Activated naive CD8-positive, alpha-beta T cell treated with anti-CD3 and anti-CD28 coated beads, Interleukin-2, amount 50 U/mL, for 24 hours (primary cell): ENCODE measurements around the gene EIF4ENIF1.
"Not testable (repeated sequence)": the region's sequence is repeated elsewhere in the genome, so short reads cannot be mapped to it uniquely, and the experiment has no call there.

Experiments
- ATAC-seq: fragments of 150-1000 bp; cut with Tn5 transposase; one replicate; pipeline ENCODE4 v1.10.0; 2021
- DNase-seq: peaks from one replicate; pipeline ENCODE4 v3.0.0; 2021
- H3K27ac Mint-ChIP-seq: one replicate; pipeline ENCODE4 v1.8.0; 2021; ENCODE audit warnings: mild to moderate bottlenecking, mixed read lengths
- H3K27me3 Mint-ChIP-seq: one replicate; pipeline ENCODE4 v1.8.0; 2021; ENCODE audit warnings: mixed read lengths
- H3K36me3 Mint-ChIP-seq: one replicate; pipeline ENCODE4 v1.8.0; 2021; ENCODE audit warnings: low read depth, mixed read lengths
- H3K4me1 Mint-ChIP-seq: one replicate; pipeline ENCODE4 v1.8.0; 2021; ENCODE audit warnings: mixed read lengths
- H3K4me3 Mint-ChIP-seq: one replicate; pipeline ENCODE4 v1.8.0; 2021; ENCODE audit warnings: mild to moderate bottlenecking, moderate library complexity, mixed read lengths
- H3K9me3 Mint-ChIP-seq: one replicate; pipeline ENCODE4 v1.8.0; 2021; ENCODE audit warnings: mixed read lengths

Gene EIF4ENIF1

DNA sequence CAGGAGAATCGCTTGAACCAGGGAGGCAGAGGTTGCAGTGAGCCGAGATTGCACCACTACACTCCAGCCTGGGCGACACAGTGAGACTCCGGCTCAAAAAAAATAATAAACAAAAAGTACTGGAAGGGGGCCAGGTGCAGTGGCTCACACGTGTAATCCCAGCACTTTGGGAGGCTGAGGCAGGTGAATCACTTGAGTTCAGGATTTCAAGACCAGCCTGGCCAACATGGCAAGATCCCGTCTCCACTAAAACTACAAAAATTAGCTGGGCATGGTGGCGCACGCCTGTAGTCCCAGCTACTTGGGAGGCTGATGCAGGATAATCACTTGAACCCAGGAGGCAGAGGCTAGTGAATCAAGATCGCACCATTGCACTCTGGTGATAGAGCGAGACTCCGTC is 3.3 kb downstream of the EIF4ENIF1 start:
- ATAC-seq, H3K9me3 Mint-ChIP-seq, H3K27ac Mint-ChIP-seq, H3K27me3 Mint-ChIP-seq, DNase-seq: not testable (repeated sequence)
- H3K4me3 Mint-ChIP-seq: peak overlapping the region; percentile 87
- H3K36me3 Mint-ChIP-seq: peaks cover 62% of the 10 kb centered on the region
- H3K4me1 Mint-ChIP-seq: peaks cover 49% of the 10 kb centered on the region

DNA sequence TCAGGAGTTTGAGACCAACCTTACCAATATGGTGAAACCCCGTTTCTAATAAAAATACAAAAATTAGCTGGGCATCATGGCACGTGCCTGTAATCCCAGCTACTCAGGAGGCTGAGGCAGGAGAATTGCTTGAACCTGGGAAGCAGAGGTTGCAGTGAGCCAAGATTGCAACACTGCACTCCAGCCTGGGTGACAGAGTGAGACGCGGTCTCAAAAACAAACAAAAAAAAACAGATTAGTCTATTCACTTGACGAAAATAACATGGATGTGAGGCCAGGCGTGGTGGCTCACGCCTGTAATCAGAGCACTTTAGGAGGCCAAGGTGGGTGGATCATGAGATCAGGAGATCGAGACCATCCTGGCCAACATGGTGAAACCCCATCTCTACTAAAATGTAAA is 7.2 kb downstream of the EIF4ENIF1 start:
- not testable (repeated sequence) for DNase-seq, H3K4me3 Mint-ChIP-seq, ATAC-seq, H3K27me3 Mint-ChIP-seq, H3K9me3 Mint-ChIP-seq, H3K27ac Mint-ChIP-seq
- peaks cover 77% of the 10 kb centered on the region for H3K36me3 Mint-ChIP-seq
- peaks cover 31% of the 10 kb centered on the region for H3K4me1 Mint-ChIP-seq

DNA sequence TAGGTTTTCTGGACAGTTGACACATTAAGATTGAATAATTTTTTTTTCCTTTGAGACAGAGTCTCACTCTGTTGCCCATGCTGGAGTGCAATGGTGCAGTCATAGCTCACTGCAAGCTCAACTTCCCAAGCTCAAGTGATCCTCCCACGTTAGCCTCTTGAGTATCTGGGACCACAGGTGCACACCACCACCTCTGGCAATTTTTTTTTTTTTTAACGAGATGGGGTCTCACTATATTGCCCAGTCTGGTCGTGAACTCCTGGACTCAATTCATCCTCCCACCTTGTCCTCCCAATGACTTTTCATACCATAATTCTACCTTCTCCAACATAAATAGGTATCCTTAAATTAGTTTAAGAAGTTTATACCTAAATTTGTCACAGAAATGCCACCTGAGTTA is 8.5 kb downstream of the EIF4ENIF1 start:
- DNase-seq (no peak), ATAC-seq (no peak)
- no peaks in the 10 kb centered on the region for H3K27me3 Mint-ChIP-seq
- no peaks in the 10 kb centered on the region for H3K9me3 Mint-ChIP-seq
- H3K27ac Mint-ChIP-seq: no peak overlapping the region
- H3K4me1 Mint-ChIP-seq: peaks cover 29% of the 10 kb centered on the region
- peaks cover 70% of the 10 kb centered on the region for H3K36me3 Mint-ChIP-seq
- no peak overlapping the region for H3K4me3 Mint-ChIP-seq

DNA sequence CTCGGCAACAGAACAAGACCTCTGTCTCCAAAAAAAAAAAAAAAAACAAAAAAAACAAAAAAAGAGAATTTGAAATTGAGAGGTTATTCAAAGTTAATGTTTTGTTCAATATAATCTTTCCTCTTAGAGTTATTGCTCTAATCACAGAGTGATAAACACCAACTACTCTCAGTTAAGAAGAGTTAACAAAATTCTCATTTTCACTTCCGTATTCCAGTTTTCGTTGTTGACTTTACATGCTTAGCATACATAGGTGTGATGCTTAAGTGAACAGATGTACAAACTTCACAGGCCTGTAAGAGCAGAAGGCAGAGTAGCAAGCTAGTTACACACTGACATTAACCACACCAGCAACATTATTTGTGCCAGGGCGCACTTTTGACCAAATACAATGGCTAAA is 12.3 kb downstream of the EIF4ENIF1 start:
- H3K27ac Mint-ChIP-seq: no peak overlapping the region
- peaks cover 13% of the 10 kb centered on the region for H3K4me1 Mint-ChIP-seq
- H3K9me3 Mint-ChIP-seq: no peaks in the 10 kb centered on the region
- H3K4me3 Mint-ChIP-seq: no peak overlapping the region
- no peak for DNase-seq
- peaks cover 56% of the 10 kb centered on the region for H3K36me3 Mint-ChIP-seq
- H3K27me3 Mint-ChIP-seq: no peaks in the 10 kb centered on the region
- ATAC-seq: no peak

DNA sequence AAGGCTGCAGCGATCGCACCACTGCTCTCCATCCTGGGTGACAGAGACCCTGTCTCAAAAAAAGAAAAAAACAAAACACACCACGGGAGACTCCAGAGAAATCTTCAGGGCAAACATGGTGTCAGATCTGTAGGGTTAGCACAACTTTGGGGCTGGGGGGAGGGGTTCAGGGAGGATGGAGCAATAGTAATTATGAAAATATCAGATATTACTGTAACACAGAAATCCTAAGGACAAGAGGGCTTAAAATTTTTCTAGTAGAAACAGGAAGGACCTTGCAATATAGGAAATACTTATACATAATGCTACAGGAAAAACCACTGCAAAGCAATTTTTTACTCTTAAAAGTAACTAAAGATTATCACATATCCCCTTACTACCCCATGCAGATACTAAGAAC is 13.8 kb downstream of the EIF4ENIF1 start:
- no peak for ATAC-seq
- Mint-ChIP-seq H3K27me3 (no peaks in the 10 kb centered on the region), H3K4me1 (peaks cover 13% of the 10 kb centered on the region), H3K36me3 (peaks cover 55% of the 10 kb centered on the region), H3K9me3 (no peaks in the 10 kb centered on the region), H3K27ac (no peak overlapping the region), H3K4me3 (no peak overlapping the region)
- DNase-seq: no peak

DNA sequence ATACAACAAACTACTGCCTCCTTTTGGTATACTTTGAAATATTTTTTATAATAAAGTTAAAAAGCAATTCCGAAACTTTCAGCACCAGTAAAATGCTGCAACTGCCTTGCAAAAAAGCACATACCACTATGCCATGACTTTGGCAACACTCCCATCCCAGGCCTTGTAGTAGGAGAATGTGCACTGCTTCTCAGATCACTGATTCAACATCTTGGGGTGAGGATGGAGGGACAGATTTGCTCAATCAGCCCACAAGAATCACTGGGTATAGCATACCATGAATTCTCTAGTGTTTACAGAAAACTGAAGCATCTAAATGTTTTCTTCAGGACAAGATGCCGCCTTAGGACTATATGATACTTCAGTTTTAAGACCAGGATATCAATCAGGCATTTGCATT is 14.9 kb downstream of the EIF4ENIF1 start:
- Mint-ChIP-seq H3K27ac (no peak overlapping the region), H3K4me3 (no peak overlapping the region), H3K9me3 (no peaks in the 10 kb centered on the region), H3K27me3 (no peaks in the 10 kb centered on the region), H3K36me3 (peaks cover 54% of the 10 kb centered on the region), H3K4me1 (peaks cover 13% of the 10 kb centered on the region)
- ATAC-seq: no peak
- DNase-seq: no peak

DNA sequence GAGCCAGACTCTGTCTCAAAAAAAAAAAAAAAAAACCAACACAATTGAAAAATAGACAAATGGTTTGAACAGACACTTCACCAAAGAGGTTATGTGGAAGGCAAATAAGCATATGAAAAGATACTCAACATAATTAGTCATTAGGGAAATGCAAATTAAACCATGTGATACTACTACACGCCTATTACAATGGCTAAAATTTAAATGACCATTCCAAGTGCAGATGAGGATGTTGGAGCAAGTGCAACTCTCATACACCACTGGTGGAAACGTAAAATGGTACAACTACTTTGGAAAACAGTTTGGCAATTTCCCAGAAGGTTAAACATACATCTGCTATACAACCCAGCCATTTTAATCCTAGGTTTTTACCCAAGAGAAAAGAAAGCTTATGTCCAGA is 24.3 kb downstream of the EIF4ENIF1 start:
- Mint-ChIP-seq H3K4me3 (no peak overlapping the region), H3K27me3 (no peaks in the 10 kb centered on the region), H3K9me3 (no peaks in the 10 kb centered on the region), H3K27ac (no peak overlapping the region), H3K4me1 (no peaks in the 10 kb centered on the region), H3K36me3 (peaks cover 73% of the 10 kb centered on the region)
- no peak for DNase-seq
- no peak for ATAC-seq

DNA sequence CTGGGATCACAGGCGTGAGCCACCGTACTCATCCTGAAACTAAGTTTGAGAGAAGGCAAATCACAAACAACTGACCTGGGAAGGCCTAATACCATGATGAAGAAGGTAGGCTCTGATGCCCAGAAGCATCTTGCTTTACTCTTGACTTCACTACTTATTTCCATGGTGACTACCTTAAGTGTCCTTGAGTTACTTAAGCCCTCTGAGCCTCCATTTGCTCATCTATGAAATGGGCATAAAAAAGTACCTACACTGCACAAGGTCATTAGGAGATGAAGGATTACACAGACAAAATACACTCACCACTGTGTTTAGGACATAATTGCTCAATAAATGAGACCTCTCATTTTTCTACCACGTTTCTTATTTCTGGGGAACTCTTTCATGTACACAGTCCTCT is 27.9 kb downstream of the EIF4ENIF1 start:
- peaks cover 77% of the 10 kb centered on the region for H3K36me3 Mint-ChIP-seq

DNA sequence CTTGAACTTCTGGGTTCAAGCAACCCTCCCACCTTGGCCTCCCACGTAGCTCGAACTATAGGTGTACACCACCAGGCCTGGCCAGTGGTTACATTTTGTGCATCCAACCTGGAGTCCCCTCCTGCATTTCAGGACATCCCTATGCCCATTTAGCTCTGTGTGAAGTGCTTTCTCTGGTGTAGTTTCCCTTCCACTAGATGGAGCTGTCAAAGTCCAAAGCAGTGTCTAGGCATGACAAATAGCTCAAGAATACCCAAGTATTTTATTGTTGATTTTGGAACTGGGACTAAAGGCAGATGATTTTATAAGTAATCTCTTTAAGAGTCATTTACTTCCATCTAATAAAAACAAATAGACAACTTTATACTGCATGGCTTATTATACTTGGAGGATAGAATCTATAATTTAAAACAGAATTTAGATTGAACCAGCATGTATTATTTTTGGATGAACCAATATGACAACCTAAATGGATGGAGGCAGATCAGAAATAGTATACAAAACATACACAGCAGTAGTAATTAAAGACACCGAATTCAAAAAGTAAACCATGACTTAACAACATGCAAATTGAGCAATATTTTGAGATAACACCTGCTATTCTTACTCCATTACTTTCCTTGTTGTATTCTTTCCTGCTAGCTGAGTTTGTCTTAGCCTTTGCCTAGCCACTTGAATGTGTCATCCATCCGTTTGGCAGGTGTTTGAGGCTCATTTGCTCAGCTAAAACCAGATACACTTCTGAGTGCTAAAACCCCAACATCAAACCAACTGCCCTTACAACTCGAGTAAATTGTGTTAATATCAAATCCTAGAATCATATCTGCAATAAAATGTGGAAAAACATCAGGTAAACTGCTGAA is 37.7 kb downstream of the EIF4ENIF1 start:
- Mint-ChIP-seq H3K36me3 (peaks cover 38% of the 10 kb centered on the region), H3K27ac (no peak overlapping the region), H3K4me3 (no peak overlapping the region), H3K9me3 (no peaks in the 10 kb centered on the region), H3K4me1 (peaks cover 3% of the 10 kb centered on the region), H3K27me3 (no peaks in the 10 kb centered on the region)
- DNase-seq (no peak), ATAC-seq (peak; percentile 61)

More for the DNA sequence above, 27.9 kb downstream of the EIF4ENIF1 start:
- no peak overlapping the region for H3K27ac Mint-ChIP-seq
- DNase-seq (no peak), ATAC-seq (no peak)
- H3K9me3 Mint-ChIP-seq: no peaks in the 10 kb centered on the region
- H3K4me1 Mint-ChIP-seq: no peaks in the 10 kb centered on the region
- no peak overlapping the region for H3K4me3 Mint-ChIP-seq
- H3K27me3 Mint-ChIP-seq: no peaks in the 10 kb centered on the region

DNA sequence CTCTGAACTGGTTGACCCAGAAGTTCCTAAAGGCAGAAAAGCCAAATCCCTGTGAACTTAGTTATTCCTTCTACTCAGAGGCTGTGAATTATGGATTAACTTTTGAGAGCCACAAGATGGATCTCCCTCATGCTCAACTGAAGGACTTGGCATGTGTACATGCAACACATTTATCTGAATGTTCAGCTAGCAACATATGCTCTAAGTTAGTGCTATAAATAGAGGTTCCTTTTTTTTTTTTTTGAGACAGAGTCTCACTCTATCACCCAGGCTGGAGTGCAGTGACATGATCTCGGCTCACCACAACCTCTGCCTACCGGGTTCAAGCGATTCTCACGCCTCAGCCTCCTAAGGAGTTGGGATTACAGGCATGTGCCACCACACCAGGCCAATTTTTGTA is 40.1 kb downstream of the EIF4ENIF1 start:
- Mint-ChIP-seq H3K27me3 (no peaks in the 10 kb centered on the region), H3K36me3 (peaks cover 37% of the 10 kb centered on the region), H3K4me1 (peaks cover 3% of the 10 kb centered on the region), H3K4me3 (no peak overlapping the region), H3K9me3 (no peaks in the 10 kb centered on the region), H3K27ac (no peak overlapping the region)
- no peak for DNase-seq
- no peak for ATAC-seq

DNA sequence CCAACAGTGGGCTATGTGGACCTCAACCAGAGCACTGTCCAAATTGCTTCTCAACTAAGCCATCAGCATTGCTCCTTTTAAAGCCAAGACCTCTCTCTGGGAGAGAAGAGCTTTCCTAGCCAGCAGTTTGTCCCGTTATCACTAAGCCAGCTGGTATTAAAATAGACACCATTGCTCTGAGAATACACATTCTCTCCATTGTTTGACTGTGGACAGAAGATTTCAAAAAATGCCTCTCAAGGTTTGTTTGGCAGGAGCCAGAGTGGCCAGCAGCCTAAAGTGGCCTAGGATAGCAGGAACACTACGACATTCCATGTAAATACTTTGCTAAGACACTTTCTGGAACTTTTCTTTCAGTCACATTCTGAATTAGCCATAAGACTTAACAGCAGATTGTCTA is 41.3 kb downstream of the EIF4ENIF1 start:
- DNase-seq (no peak), ATAC-seq (no peak)
- no peaks in the 10 kb centered on the region for H3K9me3 Mint-ChIP-seq
- no peaks in the 10 kb centered on the region for H3K27me3 Mint-ChIP-seq
- H3K4me1 Mint-ChIP-seq: peaks cover 3% of the 10 kb centered on the region
- no peak overlapping the region for H3K4me3 Mint-ChIP-seq
- H3K36me3 Mint-ChIP-seq: peaks cover 39% of the 10 kb centered on the region
- no peak overlapping the region for H3K27ac Mint-ChIP-seq

DNA sequence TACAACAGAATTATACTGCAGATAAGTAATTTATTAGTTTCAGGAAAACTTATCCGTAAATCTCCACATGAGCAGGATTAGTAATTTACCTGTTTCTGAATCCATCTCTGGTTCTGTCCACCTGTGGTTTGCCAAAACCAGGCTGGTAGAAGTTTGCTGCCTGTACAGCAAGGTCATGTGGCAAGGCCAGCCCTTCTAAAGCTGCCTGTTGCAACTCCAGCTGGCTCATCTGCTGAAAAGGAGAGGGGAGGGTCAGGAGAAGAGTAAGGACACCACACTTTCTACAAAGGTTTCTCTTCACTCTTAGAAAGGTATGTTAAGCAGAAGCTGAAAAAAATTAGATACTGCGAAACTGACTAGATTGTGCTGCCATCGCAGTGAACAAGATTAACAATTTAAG is 42.3 kb downstream of the EIF4ENIF1 start:
- H3K4me1 Mint-ChIP-seq: peaks cover 2% of the 10 kb centered on the region
- peaks cover 48% of the 10 kb centered on the region for H3K36me3 Mint-ChIP-seq
- no peak for DNase-seq
- H3K27ac Mint-ChIP-seq: no peak overlapping the region
- no peak overlapping the region for H3K4me3 Mint-ChIP-seq
- no peaks in the 10 kb centered on the region for H3K27me3 Mint-ChIP-seq
- H3K9me3 Mint-ChIP-seq: no peaks in the 10 kb centered on the region
- ATAC-seq: no peak

DNA sequence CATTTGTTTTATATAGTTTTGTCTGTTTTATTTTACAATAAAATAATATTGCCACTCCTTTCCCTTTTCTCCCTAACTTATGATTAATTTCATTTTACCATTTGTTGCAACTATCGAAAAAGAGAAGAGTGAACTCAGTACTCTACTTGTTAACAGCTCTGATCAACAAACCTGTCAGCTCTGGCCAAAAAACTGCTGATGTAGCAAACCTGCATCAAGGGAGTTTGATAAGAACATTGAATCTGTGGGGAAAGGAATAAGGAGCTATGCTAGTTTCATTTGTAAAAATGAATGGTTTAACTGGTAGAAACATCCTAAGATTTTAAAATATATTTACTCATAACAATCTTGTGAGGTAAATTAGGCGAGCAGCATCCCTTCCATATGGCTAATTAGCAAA is 42.9 kb downstream of the EIF4ENIF1 start:
- ATAC-seq: no peak
- H3K4me3 Mint-ChIP-seq: no peak overlapping the region
- no peak overlapping the region for H3K27ac Mint-ChIP-seq
- H3K36me3 Mint-ChIP-seq: peaks cover 51% of the 10 kb centered on the region
- DNase-seq: no peak
- no peaks in the 10 kb centered on the region for H3K4me1 Mint-ChIP-seq
- no peaks in the 10 kb centered on the region for H3K27me3 Mint-ChIP-seq
- H3K9me3 Mint-ChIP-seq: no peaks in the 10 kb centered on the region

DNA sequence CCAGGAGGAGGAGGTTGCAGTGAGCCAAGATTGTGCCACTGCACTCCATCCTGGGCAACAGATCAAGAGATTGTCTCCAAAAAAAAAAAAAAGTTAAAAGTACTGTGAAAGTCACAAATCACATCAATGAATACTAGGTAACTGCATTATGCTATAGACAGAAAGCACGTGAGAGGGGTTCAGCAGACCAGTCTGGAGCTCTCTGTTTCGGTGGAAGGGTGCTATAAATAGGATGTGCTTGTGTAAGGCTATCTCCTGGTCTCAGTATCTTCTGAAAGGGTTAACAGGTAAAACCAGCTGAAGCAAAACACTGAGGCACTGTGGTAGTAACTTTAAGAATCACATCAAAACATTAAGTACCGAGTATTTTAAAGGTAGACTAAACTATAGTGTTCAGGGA is 43.4 kb downstream of the EIF4ENIF1 start:
- Mint-ChIP-seq H3K4me3 (no peak overlapping the region), H3K36me3 (peaks cover 50% of the 10 kb centered on the region), H3K27ac (no peak overlapping the region), H3K27me3 (no peaks in the 10 kb centered on the region), H3K4me1 (no peaks in the 10 kb centered on the region), H3K9me3 (no peaks in the 10 kb centered on the region)
- ATAC-seq (no peak), DNase-seq (no peak)

DNA sequence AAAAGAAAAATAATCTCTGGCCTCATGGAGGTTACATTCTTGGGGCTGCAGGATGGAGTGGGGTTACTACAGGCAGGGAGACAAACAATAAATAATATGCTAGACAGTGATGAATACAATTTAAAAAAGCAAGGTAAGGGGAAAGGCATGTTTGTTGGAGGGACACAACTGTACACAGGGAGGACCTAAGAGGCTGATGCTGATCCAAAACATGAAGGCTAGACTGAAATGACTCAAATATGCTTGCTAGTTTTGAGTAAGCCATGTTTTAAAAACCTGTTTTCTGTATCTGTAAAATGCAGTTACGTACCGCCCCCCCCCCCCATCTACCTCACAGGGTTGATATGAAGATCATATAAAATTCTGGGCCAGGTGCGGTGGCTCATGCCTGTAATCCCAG is 44.0 kb downstream of the EIF4ENIF1 start:
- DNase-seq: no peak
- H3K27ac Mint-ChIP-seq: no peak overlapping the region

DNA sequence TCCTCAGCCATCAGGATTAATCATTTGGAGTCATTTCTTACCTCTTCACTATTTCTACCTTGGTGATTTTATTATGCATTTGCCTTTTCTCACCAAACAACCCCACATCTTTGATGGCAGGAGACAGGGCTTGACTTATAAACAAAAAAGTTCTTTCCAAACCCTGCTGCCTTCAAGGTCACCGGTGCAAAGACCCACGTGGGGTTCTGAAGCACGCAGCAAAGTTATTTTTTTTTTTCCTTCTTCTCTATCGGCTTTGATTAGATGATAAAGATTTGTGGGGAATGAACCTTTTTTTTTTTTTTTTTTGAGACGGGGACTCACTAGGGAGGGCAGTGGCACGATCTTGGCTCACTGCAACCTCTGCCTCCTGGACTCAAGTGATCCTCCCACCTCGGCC is 46.1 kb downstream of the EIF4ENIF1 start:
- Mint-ChIP-seq H3K27me3 (no peaks in the 10 kb centered on the region), H3K9me3 (no peaks in the 10 kb centered on the region), H3K4me1 (no peaks in the 10 kb centered on the region), H3K36me3 (peaks cover 66% of the 10 kb centered on the region), H3K4me3 (no peak overlapping the region), H3K27ac (no peak overlapping the region)
- no peak for DNase-seq
- ATAC-seq: no peak

More for the DNA sequence above, 44.0 kb downstream of the EIF4ENIF1 start:
- H3K36me3 Mint-ChIP-seq: peaks cover 55% of the 10 kb centered on the region
- H3K27me3 Mint-ChIP-seq: no peaks in the 10 kb centered on the region
- H3K4me3 Mint-ChIP-seq: no peak overlapping the region
- H3K9me3 Mint-ChIP-seq: no peaks in the 10 kb centered on the region
- no peaks in the 10 kb centered on the region for H3K4me1 Mint-ChIP-seq
- ATAC-seq: no peak
